Type B pancreatic cell (in vitro differentiated cells): ENCODE measurements around the gene UHRF1. TPM values are rescaled to one million over a fixed set of nuclear protein-coding genes. Genes with fewer than 3 reads are reported as not detected.

Experiments used
- DNase-seq: peaks from one replicate; pipeline ENCODE4 v3.0.0; 2021; ENCODE audit warnings: mixed read lengths; ENCODE audit not compliant: unreplicated experiment; ENCODE audit errors: extremely low spot score
- H3K27ac Mint-ChIP-seq: 2 replicates; pipeline ENCODE4 v1.8.0; 2021; ENCODE audit warnings: mild to moderate bottlenecking, mixed read lengths
- H3K27me3 Mint-ChIP-seq: 2 replicates; pipeline ENCODE4 v1.8.0; 2021; ENCODE audit warnings: mixed read lengths
- H3K36me3 Mint-ChIP-seq: 2 replicates; pipeline ENCODE4 v1.8.0; 2021; ENCODE audit warnings: mixed read lengths
- H3K4me1 Mint-ChIP-seq: one replicate; pipeline ENCODE4 v1.8.0; 2021; ENCODE audit warnings: mixed read lengths; ENCODE audit not compliant: unreplicated experiment
- H3K4me3 Mint-ChIP-seq: 2 replicates; pipeline ENCODE4 v1.8.0; 2021; ENCODE audit warnings: mild to moderate bottlenecking, mixed read lengths
- H3K9me3 Mint-ChIP-seq: 2 replicates; pipeline ENCODE4 v1.8.0; 2021; ENCODE audit warnings: mixed read lengths
- CTCF ChIP-seq: fragments of 200-600 bp; sonication (generic); conservative IDR thresholded peaks from 2 replicates; pipeline ENCODE4 v1.5.0; 2021; ENCODE audit warnings: antibody characterized with exemption, mild to moderate bottlenecking
- microRNA-seq: library from miRNA; unstranded; fragments of <30 nt; microRNA quantifications from one replicate; pipeline ENCODE4, GENCODE V29; 2020
- total RNA-seq: library from RNA; stranded (reverse); gene quantifications from 2 replicates; pipeline ENCODE4 v1.2.1, GENCODE V29; 2021; ENCODE audit warnings: low replicate concordance

The UHRF1 gene
- total RNA-seq, 1 donor from 2014 or later: 79.1 TPM

- H3K36me3 Mint-ChIP-seq: peaks cover 21% of the 10 kb centered on the region
- TF ChIP-seq CTCF: no peak
- no peak overlapping the region for H3K27ac Mint-ChIP-seq
Observed at GRCh38 chr19:5003781-5004180, 94.5 kb downstream of the UHRF1 start.

GRCh38 chr19:5005096-5005495 is 95.8 kb downstream of the UHRF1 start:
- no peak overlapping the region for H3K27ac Mint-ChIP-seq
- no peak for DNase-seq

More at GRCh38 chr19:5003781-5004180, 94.5 kb downstream of the UHRF1 start:
- Mint-ChIP-seq H3K4me3 (no peak overlapping the region), H3K27me3 (no peaks in the 10 kb centered on the region), H3K9me3 (no peaks in the 10 kb centered on the region), H3K4me1 (peaks cover 6% of the 10 kb centered on the region)
- DNase-seq: no peak

GRCh38 chr19:5006201-5006600 is 96.9 kb downstream of the UHRF1 start:
- no peak for DNase-seq
- Mint-ChIP-seq H3K9me3 (no peaks in the 10 kb centered on the region), H3K27ac (no peak overlapping the region), H3K4me1 (peaks cover 5% of the 10 kb centered on the region), H3K27me3 (no peaks in the 10 kb centered on the region), H3K36me3 (peaks cover 21% of the 10 kb centered on the region), H3K4me3 (no peak overlapping the region)
- no peak for TF ChIP-seq CTCF

More at GRCh38 chr19:5005096-5005495, 95.8 kb downstream of the UHRF1 start:
- no peak for TF ChIP-seq CTCF
- peaks cover 6% of the 10 kb centered on the region for H3K4me1 Mint-ChIP-seq
- H3K9me3 Mint-ChIP-seq: no peaks in the 10 kb centered on the region
- peaks cover 21% of the 10 kb centered on the region for H3K36me3 Mint-ChIP-seq
- no peaks in the 10 kb centered on the region for H3K27me3 Mint-ChIP-seq
- no peak overlapping the region for H3K4me3 Mint-ChIP-seq

- Mint-ChIP-seq H3K9me3 (no peaks in the 10 kb centered on the region), H3K27ac (no peak overlapping the region), H3K36me3 (peaks cover 17% of the 10 kb centered on the region), H3K4me3 (no peak overlapping the region), H3K27me3 (no peaks in the 10 kb centered on the region), H3K4me1 (no peaks in the 10 kb centered on the region)
- no peak for DNase-seq
- TF ChIP-seq CTCF: no peak
Observed at GRCh38 chr19:5006821-5007220, 97.5 kb downstream of the UHRF1 start.

Small RNA genes within 50 kb of the gene (microRNA-seq; reads per million reads assigned to microRNA genes)
- gene MIR4747: 0.83 reads per million

Other genes starting within 250 kb of the UHRF1 start
- 57.5 and 63.7 TPM in 2 replicates for gene MYDGF, start 239.2 kb upstream of the UHRF1 start, total RNA-seq
- gene DPP9, start 185.7 kb upstream of the UHRF1 start, total RNA-seq: 42.9 and 47.8 TPM in 2 replicates
- gene FEM1A, start 117.8 kb upstream of the UHRF1 start, total RNA-seq: 13.3 and 13.7 TPM in 2 replicates
- 8.3 and 20.5 TPM in 2 replicates for gene TICAM1, start 77.8 kb upstream of the UHRF1 start, total RNA-seq
- gene PLIN3, start 41.8 kb upstream of the UHRF1 start, total RNA-seq: 53.9 and 77.4 TPM in 2 replicates
- not detected in 2 replicates for gene ARRDC5, start 6.6 kb upstream of the UHRF1 start, total RNA-seq
- 34.3 and 48.8 TPM in 2 replicates for gene KDM4B, start 59.6 kb downstream of the UHRF1 start, total RNA-seq